ENCODE measurements around the gene PDIA6. TPM values are rescaled to one million over a fixed set of nuclear protein-coding genes. Genes with fewer than 3 reads are reported as not detected.
"Not testable (repeated sequence)": the region's sequence is repeated elsewhere in the genome, so short reads cannot be mapped to it uniquely, and the experiment has no call there.

PDIA6 gene
- total RNA-seq, 1 donor from 2014 or later, result 85.8 TPM

DNA sequence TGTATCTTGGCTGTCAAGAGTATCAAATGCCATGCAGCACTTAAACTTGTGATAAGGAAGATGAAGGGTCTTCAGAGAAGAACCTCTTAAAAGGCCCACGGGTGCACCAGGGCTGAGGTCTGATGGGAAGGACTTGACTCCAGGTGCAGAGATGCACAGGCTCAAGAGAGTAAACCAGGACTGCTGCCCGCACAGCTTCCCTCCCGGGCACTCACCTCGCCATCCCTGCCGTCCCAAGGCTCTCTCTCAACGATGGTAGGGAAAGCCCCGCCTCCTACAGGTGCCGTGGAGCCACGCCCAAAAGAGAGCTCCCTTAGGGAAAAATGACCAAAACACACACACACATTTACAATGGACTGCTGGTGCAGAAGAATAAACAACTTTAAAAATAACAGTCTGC is 27.9 kb downstream of the PDIA6 start:
- H3K4me1 Mint-ChIP-seq (ENCODE audit: low read depth, unreplicated experiment), result no peaks in the 10 kb centered on the region
- no peak for DNase-seq
- H3K27ac Mint-ChIP-seq (ENCODE audit: unreplicated experiment), result no peak overlapping the region
- no peaks in the 10 kb centered on the region for H3K27me3 Mint-ChIP-seq (ENCODE audit: unreplicated experiment)
- TF ChIP-seq, protein P1, sequence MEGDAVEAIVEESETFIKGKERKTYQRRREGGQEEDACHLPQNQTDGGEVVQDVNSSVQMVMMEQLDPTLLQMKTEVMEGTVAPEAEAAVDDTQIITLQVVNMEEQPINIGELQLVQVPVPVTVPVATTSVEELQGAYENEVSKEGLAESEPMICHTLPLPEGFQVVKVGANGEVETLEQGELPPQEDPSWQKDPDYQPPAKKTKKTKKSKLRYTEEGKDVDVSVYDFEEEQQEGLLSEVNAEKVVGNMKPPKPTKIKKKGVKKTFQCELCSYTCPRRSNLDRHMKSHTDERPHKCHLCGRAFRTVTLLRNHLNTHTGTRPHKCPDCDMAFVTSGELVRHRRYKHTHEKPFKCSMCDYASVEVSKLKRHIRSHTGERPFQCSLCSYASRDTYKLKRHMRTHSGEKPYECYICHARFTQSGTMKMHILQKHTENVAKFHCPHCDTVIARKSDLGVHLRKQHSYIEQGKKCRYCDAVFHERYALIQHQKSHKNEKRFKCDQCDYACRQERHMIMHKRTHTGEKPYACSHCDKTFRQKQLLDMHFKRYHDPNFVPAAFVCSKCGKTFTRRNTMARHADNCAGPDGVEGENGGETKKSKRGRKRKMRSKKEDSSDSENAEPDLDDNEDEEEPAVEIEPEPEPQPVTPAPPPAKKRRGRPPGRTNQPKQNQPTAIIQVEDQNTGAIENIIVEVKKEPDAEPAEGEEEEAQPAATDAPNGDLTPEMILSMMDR (IDR thresholded peaks at IDR 0.05; ENCODE audit: partially characterized antibody, unreplicated experiment), result no peak
- no peaks in the 10 kb centered on the region for H3K9me3 Mint-ChIP-seq (ENCODE audit: unreplicated experiment)
- H3K4me3 Mint-ChIP-seq (ENCODE audit: unreplicated experiment), result no peak overlapping the region
- H3K36me3 Mint-ChIP-seq (ENCODE audit: unreplicated experiment), result no peaks in the 10 kb centered on the region

DNA sequence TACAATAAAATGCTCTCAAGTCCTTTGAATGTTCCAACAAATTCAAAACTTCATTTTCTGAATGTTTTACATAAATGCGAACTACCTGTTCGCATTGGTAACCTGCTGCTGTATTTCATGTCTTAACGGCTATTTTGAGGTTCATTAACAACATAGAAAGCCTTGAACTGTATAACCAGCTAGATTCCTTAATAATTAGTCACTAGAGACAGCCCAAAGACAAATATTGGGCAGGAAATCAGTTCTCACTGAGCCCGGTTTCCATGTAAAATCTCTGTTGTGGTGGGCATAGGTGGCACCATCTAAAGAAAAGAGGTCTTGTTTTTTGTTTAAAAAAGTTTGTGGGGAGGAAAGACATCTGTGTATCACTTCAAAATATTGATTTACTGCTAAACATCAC is 29.2 kb downstream of the PDIA6 start:
- no peaks in the 10 kb centered on the region for H3K4me1 Mint-ChIP-seq (ENCODE audit: low read depth, unreplicated experiment)
- no peaks in the 10 kb centered on the region for H3K36me3 Mint-ChIP-seq (ENCODE audit: unreplicated experiment)
- H3K9me3 Mint-ChIP-seq (ENCODE audit: unreplicated experiment), result no peaks in the 10 kb centered on the region
- no peaks in the 10 kb centered on the region for H3K27me3 Mint-ChIP-seq (ENCODE audit: unreplicated experiment)
- TF ChIP-seq, protein P1 (IDR thresholded peaks at IDR 0.05; ENCODE audit: partially characterized antibody, unreplicated experiment), result no peak
- no peak for DNase-seq
- no peak overlapping the region for H3K4me3 Mint-ChIP-seq (ENCODE audit: unreplicated experiment)
- no peak overlapping the region for H3K27ac Mint-ChIP-seq (ENCODE audit: unreplicated experiment)

GRCh38 chr2:10781746-10782145 is 30.8 kb downstream of the PDIA6 start:
- Mint-ChIP-seq H3K4me3 (ENCODE audit: unreplicated experiment) (no peak overlapping the region), H3K9me3 (ENCODE audit: unreplicated experiment) (no peaks in the 10 kb centered on the region), H3K27ac (ENCODE audit: unreplicated experiment) (no peak overlapping the region), H3K36me3 (ENCODE audit: unreplicated experiment) (no peaks in the 10 kb centered on the region), H3K27me3 (ENCODE audit: unreplicated experiment) (peaks cover 3% of the 10 kb centered on the region), H3K4me1 (ENCODE audit: low read depth, unreplicated experiment) (no peaks in the 10 kb centered on the region)
- TF ChIP-seq, protein P1 (IDR thresholded peaks at IDR 0.05; ENCODE audit: partially characterized antibody, unreplicated experiment), result no peak
- DNase-seq, result no peak

- H3K4me1 Mint-ChIP-seq (ENCODE audit: low read depth, unreplicated experiment); H3K4me3 Mint-ChIP-seq (ENCODE audit: unreplicated experiment); H3K36me3 Mint-ChIP-seq (ENCODE audit: unreplicated experiment); H3K27me3 Mint-ChIP-seq (ENCODE audit: unreplicated experiment); H3K27ac Mint-ChIP-seq (ENCODE audit: unreplicated experiment); DNase-seq; H3K9me3 Mint-ChIP-seq (ENCODE audit: unreplicated experiment): not testable (repeated sequence)
Measured at GRCh38 chr2:10780821-10781220, 31.8 kb downstream of the PDIA6 start.

GRCh38 chr2:10780491-10780820 is 32.1 kb downstream of the PDIA6 start:
- H3K27me3 Mint-ChIP-seq (ENCODE audit: unreplicated experiment), result peaks cover 3% of the 10 kb centered on the region
- no peak for DNase-seq
- no peaks in the 10 kb centered on the region for H3K9me3 Mint-ChIP-seq (ENCODE audit: unreplicated experiment)
- H3K4me1 Mint-ChIP-seq (ENCODE audit: low read depth, unreplicated experiment), result no peaks in the 10 kb centered on the region
- no peak overlapping the region for H3K4me3 Mint-ChIP-seq (ENCODE audit: unreplicated experiment)
- TF ChIP-seq, protein P1 (IDR thresholded peaks at IDR 0.05; ENCODE audit: partially characterized antibody, unreplicated experiment), result no peak
- H3K36me3 Mint-ChIP-seq (ENCODE audit: unreplicated experiment), result no peaks in the 10 kb centered on the region
- no peak overlapping the region for H3K27ac Mint-ChIP-seq (ENCODE audit: unreplicated experiment)
